GM21367 (cell line): ENCODE data around the gene CDC25C.
"Not testable (repeated sequence)": the region's sequence is repeated elsewhere in the genome, so short reads cannot be mapped to it uniquely, and the experiment has no call there.

ENCODE experiments used
- ATAC-seq: cut with Tn5 transposase; IDR thresholded peaks from one replicate; pipeline ENCODE4 v1.9.1; 2021; ENCODE audit not compliant: unreplicated experiment

CDC25C gene

GRCh38 chr5:138280915-138281314 is 50.7 kb downstream of the CDC25C start:
- ATAC-seq: no peak

- ATAC-seq: no peak
These were observed 55.1 kb downstream of the CDC25C start for GRCh38 chr5:138276402-138277054.

DNA sequence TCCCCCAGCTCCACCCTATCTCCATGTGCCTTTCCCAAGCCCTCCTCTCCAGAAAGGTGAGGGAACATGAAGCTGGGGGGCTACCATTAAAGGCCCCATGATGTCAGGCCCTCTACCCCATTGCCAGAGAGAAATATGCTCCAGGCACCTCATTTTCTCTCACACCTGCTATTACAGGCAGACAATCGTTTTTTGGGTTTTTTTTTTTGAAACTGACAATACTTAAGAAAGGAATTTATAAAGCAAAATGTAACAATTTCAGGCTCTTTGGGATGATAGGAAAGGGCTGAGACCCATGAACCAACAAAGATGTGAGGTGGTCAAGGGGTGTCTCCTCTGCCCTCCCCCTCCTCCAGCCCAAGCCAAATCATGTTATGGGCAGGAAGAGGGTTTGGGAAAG is 55.7 kb downstream of the CDC25C start:
- ATAC-seq: no peak

DNA sequence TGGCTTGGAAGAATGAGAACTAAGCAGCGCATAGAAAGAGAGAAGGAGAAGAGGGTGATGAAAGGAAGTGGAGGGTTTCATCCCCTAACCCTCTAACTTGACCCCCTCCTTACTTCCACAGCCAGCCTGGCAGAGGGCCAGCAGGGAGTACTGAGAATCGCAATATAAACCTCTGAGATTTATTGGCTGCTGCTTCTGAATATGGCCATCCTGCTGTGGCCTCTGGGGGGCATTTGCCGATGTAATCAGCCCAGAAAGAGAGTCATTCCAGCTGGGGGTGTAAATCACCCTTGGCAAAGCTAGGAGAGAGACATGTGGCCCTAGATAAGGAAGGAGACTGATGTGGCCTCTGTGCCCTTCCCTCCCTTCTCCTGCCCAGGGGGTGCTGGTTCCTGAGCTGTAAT is 56.2 kb downstream of the CDC25C start:
- no peak for ATAC-seq

DNA sequence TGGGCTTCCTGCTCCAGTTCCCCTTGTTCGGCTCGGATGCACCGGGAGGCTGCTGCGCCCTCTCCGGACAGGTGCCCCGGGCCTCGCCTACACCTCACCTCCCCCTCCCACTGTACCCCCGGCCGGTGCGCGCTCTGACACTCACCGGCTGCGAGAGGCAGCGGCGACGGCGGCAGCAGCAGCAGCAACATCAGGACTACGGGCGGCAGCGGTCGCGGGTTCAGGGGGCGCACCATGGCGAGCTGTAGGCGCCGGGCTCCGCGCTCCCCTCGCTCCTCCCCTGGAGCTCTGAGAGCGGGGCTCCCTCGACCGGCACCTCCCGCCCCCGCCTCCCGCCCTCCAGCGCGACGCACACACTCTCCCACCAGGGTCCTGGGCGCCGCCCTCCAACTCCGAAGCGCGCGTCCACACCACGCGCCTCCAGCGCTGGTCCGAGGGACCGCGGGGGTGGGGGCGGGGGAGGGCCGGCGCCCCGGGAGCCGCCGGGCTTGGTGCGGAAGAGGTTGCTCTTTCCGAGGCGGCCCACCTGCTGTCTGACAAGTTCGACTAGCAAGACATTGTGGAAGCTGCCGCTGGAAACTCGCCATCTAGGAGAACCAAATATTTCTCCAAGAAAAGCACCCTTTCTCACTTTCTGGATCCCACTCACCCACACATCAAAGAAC is 57.3 kb downstream of the CDC25C start, which contains the start of gene GFRA3:
GFRA3 (minus strand) TSS at position 433 of the 665 bp plus-strand sequence; CDS start at position 236, 197 bp downstream.
- no peak for ATAC-seq

GRCh38 chr5:138273834-138274188 is 57.8 kb downstream of the CDC25C start:
- no peak for ATAC-seq

DNA sequence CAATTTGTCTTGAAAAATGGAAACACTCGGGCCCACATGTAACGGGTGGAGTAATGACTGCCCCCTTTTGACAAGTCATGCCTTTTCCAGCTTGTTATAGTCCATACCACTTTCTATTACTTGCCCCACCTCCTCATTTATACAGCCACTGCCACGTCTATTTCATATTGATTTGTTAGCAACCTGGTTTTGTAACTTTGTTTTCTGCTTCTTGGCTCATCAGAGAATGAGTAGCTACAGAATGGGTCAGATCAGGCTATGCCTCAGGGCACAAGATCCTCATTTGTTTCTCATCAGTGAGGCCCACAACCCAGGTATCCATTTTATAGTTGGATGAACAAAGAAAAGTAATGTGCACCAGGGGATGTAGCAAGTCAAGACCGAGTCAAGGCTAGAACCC is 58.9 kb downstream of the CDC25C start:
- no peak for ATAC-seq

DNA sequence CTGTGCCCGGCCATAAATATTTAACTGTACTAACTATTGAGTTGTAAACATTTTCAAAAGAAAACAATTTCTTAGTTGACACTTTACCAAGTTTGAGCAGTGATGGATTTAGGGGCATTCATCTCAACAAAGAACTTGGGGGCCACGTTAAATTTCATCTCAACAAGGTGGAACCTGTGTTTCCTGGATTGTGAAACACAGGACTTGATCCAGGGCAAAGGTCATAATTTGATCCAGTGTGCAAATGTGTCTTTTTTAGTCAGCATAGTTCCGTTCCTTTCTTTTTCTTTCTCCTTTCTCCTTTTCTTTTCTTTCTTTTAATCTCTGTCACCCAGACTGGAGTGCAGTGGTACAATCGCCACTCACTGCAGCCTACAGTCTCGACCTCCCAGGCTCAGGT is 60.3 kb downstream of the CDC25C start:
- no peak for ATAC-seq

DNA sequence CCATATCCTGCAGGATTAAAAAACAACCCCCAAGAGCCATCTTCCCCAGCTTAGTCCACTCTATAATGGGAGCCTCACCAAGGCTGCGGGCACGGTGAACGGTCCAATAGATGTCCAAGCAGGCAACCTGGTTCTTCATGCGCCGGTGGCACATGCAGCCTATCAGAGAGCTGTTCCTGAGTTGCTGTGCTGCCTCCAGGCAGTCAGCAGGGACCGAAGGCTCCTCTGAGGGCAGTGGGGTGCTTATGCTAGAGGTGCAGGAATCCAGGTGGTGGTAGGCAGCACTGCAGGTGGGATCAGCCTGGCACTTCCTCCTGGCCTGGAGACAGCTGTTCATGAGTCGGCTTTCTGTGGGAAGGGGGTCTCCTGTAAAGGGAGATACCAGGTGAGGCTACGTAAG is 67.4 kb downstream of the CDC25C start:
- ATAC-seq: no peak

GRCh38 chr5:138263581-138263980 is 68.0 kb downstream of the CDC25C start:
- no peak for ATAC-seq

DNA sequence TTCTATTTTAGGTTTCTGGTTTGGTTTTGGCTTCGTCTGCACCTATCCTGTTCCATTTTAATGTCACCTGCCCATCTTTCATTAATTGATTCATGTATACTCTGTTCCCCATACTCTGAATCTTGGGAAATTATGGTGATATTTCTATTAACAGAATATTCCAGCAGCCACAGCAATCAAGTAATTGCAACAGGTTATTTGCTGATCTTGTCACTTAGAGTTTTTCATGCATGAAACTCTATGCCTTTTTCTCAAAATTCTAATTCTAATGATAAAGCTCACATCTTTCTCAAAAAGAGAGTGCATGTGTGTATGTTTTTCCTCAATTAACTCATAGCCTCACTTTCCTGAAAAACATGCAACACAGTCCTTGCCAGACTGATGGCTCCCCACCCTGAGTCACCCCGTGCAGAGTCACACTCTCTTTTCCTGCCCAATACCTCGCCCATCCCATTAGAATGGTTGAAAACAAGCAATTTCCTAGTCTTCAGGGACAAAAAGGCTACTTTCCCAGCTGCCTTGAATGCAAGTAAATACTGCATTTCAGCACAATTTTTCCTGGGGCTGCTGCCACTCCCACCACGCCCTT is 72.8 kb downstream of the CDC25C start:
- ATAC-seq: no peak

- ATAC-seq: no peak
These were observed 74.0 kb downstream of the CDC25C start for GRCh38 chr5:138257583-138257982.

- ATAC-seq: no peak
These were observed 78.7 kb downstream of the CDC25C start for GRCh38 chr5:138252944-138253343.

- not testable (repeated sequence) for ATAC-seq
These were observed 83.8 kb downstream of the CDC25C start for GRCh38 chr5:138247800-138248199.

DNA sequence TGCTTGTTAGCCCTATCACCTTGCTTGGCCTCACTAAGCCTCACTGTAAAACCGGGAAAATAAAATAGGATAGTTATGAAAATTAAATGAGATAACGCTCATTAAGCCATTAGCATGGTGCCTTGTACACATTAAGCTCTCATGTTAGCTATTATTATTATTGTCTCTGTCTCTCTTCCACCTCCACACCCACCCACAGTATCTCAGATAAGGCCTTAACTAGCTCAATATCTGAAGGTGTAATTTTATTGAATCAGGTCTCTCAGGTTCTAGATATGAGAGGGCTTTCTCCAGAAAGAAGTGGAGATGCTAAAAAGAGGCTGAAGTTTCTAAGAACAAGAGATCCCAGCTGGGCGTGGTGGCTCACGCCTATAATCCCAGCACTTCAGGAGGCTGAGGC is 84.8 kb downstream of the CDC25C start:
- ATAC-seq: no peak

- no peak for ATAC-seq
These were observed 85.3 kb downstream of the CDC25C start for GRCh38 chr5:138246334-138246733.

DNA sequence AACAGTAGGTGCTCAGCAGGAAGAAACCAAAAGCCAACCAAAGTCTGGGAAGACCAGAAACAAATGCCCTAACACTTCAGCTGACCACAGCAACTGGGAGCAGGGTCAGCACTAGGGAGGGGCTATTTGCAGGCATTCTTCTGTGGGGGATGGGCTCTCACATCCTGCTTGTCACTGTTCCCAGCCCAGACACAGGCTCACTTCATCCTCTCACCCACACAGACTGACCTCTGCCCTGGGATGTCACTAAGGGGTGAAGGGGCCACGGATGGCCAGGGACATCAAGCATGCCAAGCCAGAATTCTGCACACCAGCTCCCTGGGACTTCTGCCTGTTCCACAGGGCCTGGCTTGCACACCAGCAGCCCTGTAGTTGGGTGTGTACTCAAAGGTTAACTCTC is 85.9 kb downstream of the CDC25C start:
- no peak for ATAC-seq

- no peak for ATAC-seq
These were observed 87.8 kb downstream of the CDC25C start for GRCh38 chr5:138243794-138244193.

- ATAC-seq: no peak
These were observed 89.7 kb downstream of the CDC25C start for GRCh38 chr5:138241688-138242571.

DNA sequence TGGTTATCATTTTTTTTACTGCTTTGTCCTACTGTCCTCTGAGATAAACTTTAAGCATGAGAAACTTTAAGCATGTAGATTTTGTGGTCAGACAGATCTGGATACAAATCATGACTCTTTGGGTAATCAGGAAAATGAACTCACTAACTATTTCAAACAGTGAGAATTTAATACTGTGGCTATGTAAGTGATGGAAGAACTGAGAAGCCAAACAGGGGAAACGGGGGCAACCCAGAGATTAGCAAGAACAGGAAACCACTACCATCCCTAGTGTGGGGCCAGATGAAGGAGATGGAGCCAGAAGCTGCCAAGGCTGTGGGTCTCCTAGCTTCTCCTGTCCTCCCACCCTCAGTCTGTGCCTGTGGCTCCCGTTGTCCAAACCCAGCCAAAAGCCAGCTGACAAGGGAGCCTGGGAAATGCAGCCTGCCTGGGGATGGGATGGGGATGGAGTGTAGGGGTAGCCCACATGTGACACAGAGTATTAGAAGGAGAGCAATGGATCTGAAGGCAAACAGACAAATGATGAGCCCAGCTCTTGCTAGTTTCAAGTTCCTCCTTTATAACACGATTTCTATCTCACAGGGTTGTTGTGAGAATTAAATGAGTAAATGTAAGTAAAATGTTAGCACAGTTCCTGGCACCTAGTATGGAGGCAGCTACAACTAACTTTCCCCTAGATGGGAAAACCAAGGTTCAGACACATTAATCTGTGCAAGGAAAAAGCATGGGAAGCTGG is 90.8 kb downstream of the CDC25C start:
- no peak for ATAC-seq

DNA sequence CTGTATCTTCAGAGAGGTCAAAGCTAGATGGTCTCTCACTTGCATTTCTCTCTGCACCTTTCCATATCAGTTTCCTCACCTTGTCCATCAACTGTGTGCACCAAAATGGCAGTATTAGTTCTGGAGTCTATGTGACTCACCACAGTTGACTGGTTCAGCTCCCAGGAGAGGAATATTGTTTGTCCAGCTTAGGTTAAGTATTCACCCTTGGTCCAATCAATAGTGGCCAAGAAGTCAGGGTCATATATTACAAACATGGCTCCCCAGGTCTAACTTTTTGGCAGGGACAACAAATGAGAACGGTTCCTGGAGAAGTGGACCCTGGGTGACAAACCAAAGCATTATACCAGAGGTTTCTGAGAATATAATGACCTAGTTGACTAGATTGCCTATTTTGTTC is 93.6 kb downstream of the CDC25C start:
- ATAC-seq: no peak
